OCI-LY7 (cell line): ENCODE results near the gene MTCL1. TPM values are rescaled to one million over a fixed set of nuclear protein-coding genes. Genes with fewer than 3 reads are reported as not detected.

ENCODE experiments used
- BruUV-seq: library from RNA; stranded (reverse); fragments of 400-500 nt; replicated peaks from 2 replicates; lab custom pipeline; 2021; lab: Mats Ljungman, UMichigan
- CTCF ChIA-PET: fragments of 300-600 bp; sonication (Branson Sonifier 250); formaldehyde crosslinking; loops from one replicate; lab custom pipeline; 2022; ENCODE audit warnings: antibody characterized with exemption; ENCODE audit not compliant: unreplicated experiment; lab: Charles Lee
- POLR2A ChIA-PET: fragments of 300-600 bp; sonication (Branson Sonifier 250); formaldehyde crosslinking; loops from one replicate; lab custom pipeline; 2022; ENCODE audit warnings: antibody characterized with exemption; lab: Charles Lee
- DNase-seq: peaks from one replicate; pipeline ENCODE4 v3.0.0-alpha.2; 2015; ENCODE audit warnings: low spot score
- H2AFZ ChIP-seq: fragments of 200-600 bp; sonication (generic), shearing (Covaris generic); 2 replicates; pipeline ENCODE4 v1.6.1; 2014; ENCODE audit warnings: mild to moderate bottlenecking, antibody characterized with exemption, low read length, moderate library complexity
- H3K27ac ChIP-seq: fragments of 200-600 bp; sonication (generic); 2 replicates; pipeline ENCODE4 v1.5.1; 2014; ENCODE audit warnings: mixed run types, low read depth, mild to moderate bottlenecking, moderate library complexity, low read length, inconsistent platforms; ENCODE audit not compliant: poor library complexity, severe bottlenecking
- H3K36me3 ChIP-seq: fragments of 200-600 bp; sonication (generic); 2 replicates; pipeline ENCODE4 v1.6.1; 2014; ENCODE audit warnings: mild to moderate bottlenecking, antibody characterized with exemption, low read length, moderate library complexity, mixed read lengths; ENCODE audit not compliant: insufficient read depth
- H3K4me1 ChIP-seq: fragments of 200-600 bp; sonication (generic); 2 replicates; pipeline ENCODE4 v1.5.1; 2014; ENCODE audit warnings: mild to moderate bottlenecking, low read length; ENCODE audit not compliant: insufficient read depth, poor library complexity, severe bottlenecking
- H3K4me2 ChIP-seq: fragments of 200-600 bp; sonication (generic); 2 replicates; pipeline ENCODE4 v1.6.1; 2014; ENCODE audit warnings: mild to moderate bottlenecking, low read length
- H3K4me3 ChIP-seq: fragments of 200-600 bp; sonication (generic); 2 replicates; pipeline ENCODE4 v1.5.1; 2014; ENCODE audit warnings: mild to moderate bottlenecking, low read depth, low read length; ENCODE audit not compliant: poor library complexity, severe bottlenecking
- H3K79me2 ChIP-seq: fragments of 200-600 bp; sonication (generic); 2 replicates; pipeline ENCODE4 v1.6.1; 2016; ENCODE audit warnings: low read depth, mild to moderate bottlenecking, low read length, moderate library complexity, mixed read lengths; ENCODE audit not compliant: insufficient read depth
- H3K9me2 ChIP-seq: fragments of 200-600 bp; sonication (generic); 2 replicates; pipeline ENCODE4 v1.6.1; 2016; ENCODE audit warnings: mild to moderate bottlenecking, low read length, mixed read lengths; ENCODE audit not compliant: insufficient read depth
- H3K9me3 ChIP-seq: fragments of 200-600 bp; sonication (generic); 2 replicates; pipeline ENCODE4 v1.6.1; 2014; ENCODE audit warnings: mild to moderate bottlenecking, mixed run types, low read length, mixed read lengths
- H4K20me1 ChIP-seq: fragments of 200-600 bp; sonication (generic); 2 replicates; pipeline ENCODE4 v1.6.1; 2014; ENCODE audit warnings: mild to moderate bottlenecking, antibody characterized with exemption, low read length, moderate library complexity, mixed read lengths; ENCODE audit not compliant: insufficient read depth
- CTCF ChIP-seq: fragments of 200-600 bp; sonication (generic); conservative IDR thresholded peaks from 2 replicates; pipeline ENCODE4 v1.5.1; 2014; ENCODE audit warnings: mild to moderate bottlenecking, antibody characterized with exemption, low read length, moderate library complexity, mixed read lengths
- EZH2phosphoT487 ChIP-seq: fragments of 200-600 bp; sonication (generic); IDR thresholded peaks from 2 replicates; pipeline ENCODE4 v1.6.1; 2018; ENCODE audit warnings: low read depth, borderline replicate concordance, mild to moderate bottlenecking, mixed run types, antibody characterized with exemption, low read length, moderate library complexity, mixed read lengths
- intact Hi-C: fragments of 100-400 bp; cut with micrococcal nuclease; formaldehyde crosslinking; loops from one replicate; pipeline ENCODE4 v1.10.0; 2022; ENCODE audit not compliant: unreplicated experiment
- total RNA-seq, 2 experiments: library from RNA; depleted of rRNA in 1 of 2; stranded (reverse); fragments of >200 nt in 1 of 2; shearing (Covaris generic) in 1 of 2; gene quantifications; 2 replicates each; pipeline ENCODE4 v1.2.3, GENCODE V29; 2014 to 2022

The MTCL1 gene
- total RNA-seq, 2 experiments from 2014 or later, result 96.8 to 159 TPM

- H3K4me2 ChIP-seq, result no peak overlapping the region
- no peaks in the 10 kb centered on the region for H4K20me1 ChIP-seq
- CTCF ChIA-PET, result no interaction called here
- DNase-seq, result no peak
- intact Hi-C loops, result loop anchor here (5.0 kb wide), 1 partner anchor 162 kb away; no protein-coding TSS in a partner anchor
- H3K79me2 ChIP-seq, result no peaks in the 10 kb centered on the region
- H3K4me3 ChIP-seq, result no peak overlapping the region
- H3K4me1 ChIP-seq, result no peaks in the 10 kb centered on the region
- no peak overlapping the region for H3K27ac ChIP-seq
- H3K9me3 ChIP-seq, result no peaks in the 10 kb centered on the region
- no TSS peak for BruUV-seq
- no peak for TF ChIP-seq CTCF
- no peak for TF ChIP-seq EZH2phosphoT487
- no peaks in the 10 kb centered on the region for H3K9me2 ChIP-seq
- peaks cover 98% of the 10 kb centered on the region for H3K36me3 ChIP-seq
- no peak overlapping the region for H2AFZ ChIP-seq
- POLR2A ChIA-PET, result interaction anchor here (0.7 kb wide), 1 partner anchor 20 kb away, joined by 4 read pairs; no protein-coding TSS in a partner anchor
Observed at GRCh38 chr18:8820396-8821082, 115.2 kb downstream of the MTCL1 start.

- no peak overlapping the region for H2AFZ ChIP-seq
- H3K4me1 ChIP-seq, result no peaks in the 10 kb centered on the region
- no peak overlapping the region for H3K4me2 ChIP-seq
- no peak overlapping the region for H3K27ac ChIP-seq
- no peak for DNase-seq
- intact Hi-C loops, result loop anchor here (5.0 kb wide), 1 partner anchor 161 kb away; no protein-coding TSS in a partner anchor
- no peaks in the 10 kb centered on the region for H3K9me2 ChIP-seq
- no peaks in the 10 kb centered on the region for H3K9me3 ChIP-seq
- no peaks in the 10 kb centered on the region for H4K20me1 ChIP-seq
- H3K36me3 ChIP-seq, result peaks cover 97% of the 10 kb centered on the region
- no TSS peak for BruUV-seq
- POLR2A ChIA-PET, result interaction anchor here (0.7 kb wide), 1 partner anchor 21 kb away, joined by 4 read pairs; no protein-coding TSS in a partner anchor
- no peak overlapping the region for H3K4me3 ChIP-seq
- CTCF ChIA-PET, result no interaction called here
- no peaks in the 10 kb centered on the region for H3K79me2 ChIP-seq
- TF ChIP-seq EZH2phosphoT487, result no peak
- no peak for TF ChIP-seq CTCF
Observed at GRCh38 chr18:8821083-8821465, 115.7 kb downstream of the MTCL1 start.

DNA sequence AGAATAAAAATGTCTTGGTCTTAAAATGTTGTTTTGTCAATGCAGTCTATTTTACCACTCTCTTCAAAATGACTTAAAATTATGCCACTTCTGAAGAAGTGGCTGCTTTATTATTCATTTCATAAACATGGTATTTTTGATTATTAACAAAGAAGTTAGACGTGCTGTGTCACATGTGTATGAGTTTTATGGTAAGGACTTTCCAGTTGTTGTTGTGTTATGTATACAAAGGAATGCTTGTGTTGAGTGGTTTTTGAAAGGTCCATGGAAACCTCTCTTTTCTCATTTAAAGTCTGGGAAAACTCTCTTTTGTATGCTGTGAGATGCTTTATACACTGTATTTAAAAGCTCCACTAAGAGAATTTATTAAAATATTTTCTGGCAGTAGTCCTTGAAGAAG lies 116.2 kb downstream of the MTCL1 start:
- H3K4me3 ChIP-seq, result no peak overlapping the region
- H3K36me3 ChIP-seq, result peaks cover 97% of the 10 kb centered on the region
- H4K20me1 ChIP-seq, result no peaks in the 10 kb centered on the region
- no peak for DNase-seq
- POLR2A ChIA-PET, result interaction anchor here (0.7 to 1.2 kb wide), 3 partner anchors 21 to 24 kb away, joined by 3 to 4 read pairs (median 4); no protein-coding TSS in a partner anchor
- intact Hi-C loops, result loop anchor here (5.0 kb wide), 1 partner anchor 161 kb away; no protein-coding TSS in a partner anchor
- no peaks in the 10 kb centered on the region for H3K9me2 ChIP-seq
- H3K27ac ChIP-seq, result no peak overlapping the region
- no peaks in the 10 kb centered on the region for H3K9me3 ChIP-seq
- H3K79me2 ChIP-seq, result no peaks in the 10 kb centered on the region
- TF ChIP-seq EZH2phosphoT487 (no peak), CTCF (no peak)
- H3K4me1 ChIP-seq, result no peaks in the 10 kb centered on the region
- CTCF ChIA-PET, result no interaction called here
- BruUV-seq, result TSS peak; percentile 6
- no peak overlapping the region for H3K4me2 ChIP-seq
- H2AFZ ChIP-seq, result no peak overlapping the region
